K562 (cell line): Measurements from ENCODE around the gene ZNF692. TPM values are rescaled to one million over a fixed set of nuclear protein-coding genes. Genes with fewer than 3 reads are reported as not detected.

Experiments
- CREB5 ChIP-seq: fragments of 250-450 bp; sonication (Bioruptor Pico); IDR thresholded peaks from 2 replicates; pipeline ENCODE4 v1.5.0; 2020; ENCODE audit warnings: mild to moderate bottlenecking
- EP300 ChIP-seq: IDR thresholded peaks from 2 replicates; pipeline ENCODE4 v1.6.1; 2012; ENCODE audit warnings: low read length, improper control_type of control experiment
- KDM1A ChIP-seq, 2 experiments: fragments of 450-650 bp; IDR thresholded peaks; 2 replicates each; pipeline ENCODE4 v1.6.1; 2016; ENCODE audit warnings: mild to moderate bottlenecking in 2 of 2
- MAFG ChIP-seq: fragments of 450-650 bp; conservative IDR thresholded peaks from 2 replicates; pipeline ENCODE4 v1.6.1; 2016; ENCODE audit warnings: missing genetic modification characterization, missing compliant biosample characterization
- MAFK ChIP-seq: IDR thresholded peaks from 2 replicates; pipeline ENCODE4 v1.6.1; 2011; ENCODE audit warnings: low read length, improper control_type of control experiment
- MGA ChIP-seq: fragments of 450-650 bp; IDR thresholded peaks from 2 replicates; pipeline ENCODE4 v1.6.1; 2016; ENCODE audit warnings: mild to moderate bottlenecking, moderate library complexity
- NR4A1 ChIP-seq, 2 experiments: fragments of 250-450 bp in 1 of 2; fragments of 450-650 bp in 1 of 2; sonication (Bioruptor Pico) in 1 of 2; IDR thresholded peaks; 2 replicates each; pipeline versions ENCODE4 v1.4.0 to v1.6.1; 2016 to 2020; ENCODE audit warnings: mild to moderate bottlenecking in 2 of 2, missing compliant biosample characterization in 1 of 2, missing genetic modification characterization in 1 of 2, moderate library complexity in 1 of 2
- PCBP2 ChIP-seq: fragments of 200-400 bp; formaldehyde crosslinking; IDR thresholded peaks from 2 replicates; pipeline ENCODE4 v1.6.1; 2018; ENCODE audit warnings: low read length, low read depth, mild to moderate bottlenecking, moderate library complexity; ENCODE audit not compliant: poor library complexity, severe bottlenecking
- THAP7 ChIP-seq: fragments of 250-450 bp; sonication (Bioruptor Pico); IDR thresholded peaks from 2 replicates; pipeline ENCODE4 v1.5.0; 2021
- ZNF184 ChIP-seq: sonication (generic); formaldehyde crosslinking; IDR thresholded peaks from 2 replicates; pipeline ENCODE4 v1.5.0; 2020; ENCODE audit warnings: missing genetic modification reagents
- ZNF3 ChIP-seq: fragments of 250-450 bp; sonication (Bioruptor Pico); IDR thresholded peaks from 2 replicates; pipeline ENCODE4 v1.5.0; 2021; ENCODE audit warnings: mild to moderate bottlenecking, moderate library complexity
- ZNF764 ChIP-seq: fragments of 250-450 bp; sonication (Bioruptor Pico); IDR thresholded peaks from 2 replicates; pipeline ENCODE4 v1.4.0; 2020; ENCODE audit warnings: low read depth, mild to moderate bottlenecking, moderate library complexity
- polyA plus RNA-seq, 8 experiments: library from polyadenylated mRNA; depleted of rRNA in 4 of 8; stranded (reverse) in 5 of 8; unstranded in 3 of 8; fragments of >200 nt; fragmentation: Nextera tagmentation in 2 of 8; fragmentation: Illumina TruSeq in 1 of 8; extraction: Ambion mirVana in 2 of 8; extraction: Trizol in 1 of 8; gene quantifications; 2 replicates each; pipeline versions ENCODE4 v1.2.1 to v1.2.3, GENCODE V29; 2011 to 2014; ENCODE audit warnings: inconsistent platforms in 1 of 8, missing spikeins in 1 of 8
- total RNA-seq, 7 experiments: library from RNA; depleted of rRNA in 6 of 7; stranded (reverse); fragments of >200 nt in 6 of 7; fragmentation: Illumina TruSeq in 2 of 7; extraction: Trizol in 2 of 7; gene quantifications; 2 replicates each; pipeline versions ENCODE4 v1.2.1 to v1.2.3, GENCODE V29; 2011 to 2021; ENCODE audit warnings: low replicate concordance in 1 of 7

ZNF692 gene
- total and polyA plus RNA-seq, 9 of the 15 experiments (the other 6 are each of a cell fraction or from before 2014, with no cell fraction given): 8.4 to 143 (median 55.9) TPM

- TF ChIP-seq MGA (peak; percentile 90), ZNF3 (no peak), ZNF764 (CRISPR knock-in tag) (no peak), EP300 (peak; percentile 9), THAP7 (CRISPR knock-in tag) (no peak), PCBP2 (no peak), ZNF184 (CRISPR knock-in tag) (no peak), CREB5 (no peak), NR4A1 (CRISPR knock-in tag; IDR thresholded peaks at IDR 0.05) (no peak), NR4A1 (tag; IDR thresholded peaks at IDR 0.05) (no peak), KDM1A (IDR thresholded peaks at IDR 0.05) (no peak), MAFG (tag) (no peak), MAFK (no peak)
Measured at GRCh38 chr1:248825909-248826760, 32.8 kb downstream of the ZNF692 start, which contains the start of gene SH3BP5L (continued).
